GM19025 (cell line): ENCODE measurements around the gene PROC.
"Not testable (repeated sequence)": the region's sequence is repeated elsewhere in the genome, so short reads cannot be mapped to it uniquely, and the experiment has no call there.

ENCODE experiments used
- ATAC-seq: cut with Tn5 transposase; IDR thresholded peaks from one replicate; pipeline ENCODE4 v1.9.1; 2021; ENCODE audit warnings: mild to moderate bottlenecking, low read depth, moderate library complexity; ENCODE audit not compliant: unreplicated experiment

Gene PROC

GRCh38 chr2:127425540-127426490, 7.6 kb downstream of the PROC start:
- ATAC-seq, result no peak

- ATAC-seq, result no peak
These were observed 8.5 kb downstream of the PROC start for GRCh38 chr2:127426501-127427354.

- ATAC-seq, result no peak
These were observed 9.3 kb downstream of the PROC start for GRCh38 chr2:127427376-127428056.

- ATAC-seq, result no peak
These were observed 10.0 kb downstream of the PROC start for GRCh38 chr2:127428057-127428814.

GRCh38 chr2:127428815-127429109, 10.5 kb downstream of the PROC start:
- ATAC-seq, result no peak

- no peak for ATAC-seq
These were observed 11.1 kb downstream of the PROC start for GRCh38 chr2:127429291-127429690.

- no peak for ATAC-seq
These were observed 11.7 kb downstream of the PROC start for GRCh38 chr2:127429844-127430425.

GRCh38 chr2:127431408-127432023, 13.3 kb downstream of the PROC start:
- ATAC-seq, result no peak

- ATAC-seq, result no peak
These were observed 16.3 kb downstream of the PROC start for GRCh38 chr2:127434515-127434914.

GRCh38 chr2:127437056-127437455, 18.8 kb downstream of the PROC start:
- no peak for ATAC-seq

- no peak for ATAC-seq
These were observed 19.8 kb downstream of the PROC start for GRCh38 chr2:127437781-127438726.

GRCh38 chr2:127439343-127439742, 21.1 kb downstream of the PROC start:
- no peak for ATAC-seq

- no peak for ATAC-seq
These were observed 30.3 kb downstream of the PROC start for GRCh38 chr2:127448526-127448925.

- ATAC-seq, result no peak
These were observed 31.2 kb downstream of the PROC start for GRCh38 chr2:127449414-127449813.

GRCh38 chr2:127449898-127450297, 31.7 kb downstream of the PROC start:
- ATAC-seq, result no peak

GRCh38 chr2:127451981-127452380, 33.8 kb downstream of the PROC start:
- no peak for ATAC-seq

- ATAC-seq, result not testable (repeated sequence)
These were observed 34.2 kb downstream of the PROC start for GRCh38 chr2:127452423-127452822.

GRCh38 chr2:127453013-127453391, 34.8 kb downstream of the PROC start:
- ATAC-seq, result no peak
